ENCODE data around the gene RBMS1. TPM values are rescaled to one million over a fixed set of nuclear protein-coding genes. Genes with fewer than 3 reads are reported as not detected.

RBMS1 gene
- total RNA-seq, 1 experiment from 2014 or later: 38.8 TPM

DNA sequence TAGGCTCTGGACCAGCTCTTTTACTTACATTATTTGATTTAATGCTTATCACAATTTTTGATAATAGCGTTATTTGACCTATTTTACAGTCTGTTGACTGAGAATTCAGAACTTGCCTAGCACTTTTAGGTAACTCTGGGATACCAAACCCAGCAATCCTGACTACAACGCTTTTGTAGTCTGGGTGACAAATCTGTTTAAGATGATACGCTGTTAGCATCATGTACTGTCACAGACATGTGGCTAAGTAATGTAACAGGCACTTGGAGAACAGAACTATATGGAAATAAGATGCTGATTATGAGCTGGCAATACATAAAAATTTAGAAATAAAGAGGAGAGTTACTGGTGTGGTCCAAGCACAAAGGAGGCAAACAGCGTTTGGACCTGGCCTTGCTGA lies 130.6 kb downstream of the RBMS1 start:
- DNase-seq (no peak), ATAC-seq (no peak)
- peaks cover 88% of the 10 kb centered on the region for H3K79me2 ChIP-seq (ENCODE audit: low read length)
- CTCF ChIA-PET: no interaction called here
- no peaks in the 10 kb centered on the region for H3K27me3 ChIP-seq (ENCODE audit: low read length)
- BruUV-seq (replicated peaks): no TSS peak
- H3K9me3 ChIP-seq (ENCODE audit: low read length): no peaks in the 10 kb centered on the region
- H4K20me1 ChIP-seq (ENCODE audit: low read length): no peaks in the 10 kb centered on the region
- no peak overlapping the region for H3K4me2 ChIP-seq (ENCODE audit: low read length)
- POLR2A ChIA-PET (ENCODE audit: unreplicated experiment): no interaction called here
- TF ChIP-seq, protein P1, sequence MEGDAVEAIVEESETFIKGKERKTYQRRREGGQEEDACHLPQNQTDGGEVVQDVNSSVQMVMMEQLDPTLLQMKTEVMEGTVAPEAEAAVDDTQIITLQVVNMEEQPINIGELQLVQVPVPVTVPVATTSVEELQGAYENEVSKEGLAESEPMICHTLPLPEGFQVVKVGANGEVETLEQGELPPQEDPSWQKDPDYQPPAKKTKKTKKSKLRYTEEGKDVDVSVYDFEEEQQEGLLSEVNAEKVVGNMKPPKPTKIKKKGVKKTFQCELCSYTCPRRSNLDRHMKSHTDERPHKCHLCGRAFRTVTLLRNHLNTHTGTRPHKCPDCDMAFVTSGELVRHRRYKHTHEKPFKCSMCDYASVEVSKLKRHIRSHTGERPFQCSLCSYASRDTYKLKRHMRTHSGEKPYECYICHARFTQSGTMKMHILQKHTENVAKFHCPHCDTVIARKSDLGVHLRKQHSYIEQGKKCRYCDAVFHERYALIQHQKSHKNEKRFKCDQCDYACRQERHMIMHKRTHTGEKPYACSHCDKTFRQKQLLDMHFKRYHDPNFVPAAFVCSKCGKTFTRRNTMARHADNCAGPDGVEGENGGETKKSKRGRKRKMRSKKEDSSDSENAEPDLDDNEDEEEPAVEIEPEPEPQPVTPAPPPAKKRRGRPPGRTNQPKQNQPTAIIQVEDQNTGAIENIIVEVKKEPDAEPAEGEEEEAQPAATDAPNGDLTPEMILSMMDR (conservative IDR thresholded peaks at IDR 0.05; ENCODE audit: low read depth, low read length): no peak
- TF ChIP-seq EZH2phosphoT487 (IDR thresholded peaks at IDR 0.05; ENCODE audit: borderline replicate concordance, low read length) (no peak), EZH2 (IDR thresholded peaks at IDR 0.05; ENCODE audit: low read length, unreplicated experiment) (no peak)
- H3K9ac ChIP-seq (ENCODE audit: low read length): no peak overlapping the region
- no peak overlapping the region for H3K27ac ChIP-seq (ENCODE audit: low read length)
- peaks cover 45% of the 10 kb centered on the region for H3K4me1 ChIP-seq (ENCODE audit: insufficient read depth, low read length)
- intact Hi-C loops (cut with micrococcal nuclease): no loop called here
- H3K9me2 ChIP-seq (replicated peaks; ENCODE audit: low read length): no peaks in the 10 kb centered on the region
- no peaks in the 10 kb centered on the region for H3F3A ChIP-seq (ENCODE audit: low read length, unreplicated experiment)
- no peak overlapping the region for H2AFZ ChIP-seq (ENCODE audit: low read length)
- peaks cover 14% of the 10 kb centered on the region for H3K36me3 ChIP-seq (ENCODE audit: low read depth, low read length)
- no peak overlapping the region for H3K4me3 ChIP-seq (ENCODE audit: low read length)

DNA sequence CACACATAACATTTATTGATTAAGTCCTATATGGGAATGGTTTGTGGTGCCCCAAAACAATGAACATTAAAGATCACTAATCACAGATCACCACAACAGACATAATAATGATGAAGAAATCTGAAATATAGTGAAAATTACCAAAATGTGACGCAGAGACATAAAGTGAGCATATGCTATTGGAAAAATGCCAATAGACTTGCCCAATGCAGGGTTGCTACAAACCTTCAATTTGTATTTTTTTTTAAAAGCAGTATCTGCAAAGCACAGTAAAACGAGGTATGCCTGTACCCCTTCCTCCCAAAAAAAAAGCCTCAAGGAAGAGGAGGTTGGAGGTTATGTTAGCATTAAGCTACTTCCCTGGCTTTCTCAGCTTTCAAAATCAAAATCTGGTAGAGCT lies 131.1 kb downstream of the RBMS1 start:
- Histone ChIP-seq H2AFZ (ENCODE audit: low read length) (no peak overlapping the region), H4K20me1 (ENCODE audit: low read length) (no peaks in the 10 kb centered on the region), H3K4me2 (ENCODE audit: low read length) (no peak overlapping the region), H3K79me2 (ENCODE audit: low read length) (peaks cover 88% of the 10 kb centered on the region), H3K27ac (ENCODE audit: low read length) (no peak overlapping the region), H3K4me3 (ENCODE audit: low read length) (no peak overlapping the region), H3K9me3 (ENCODE audit: low read length) (no peaks in the 10 kb centered on the region), H3K27me3 (ENCODE audit: low read length) (no peaks in the 10 kb centered on the region), H3K9ac (ENCODE audit: low read length) (no peak overlapping the region), H3K9me2 (replicated peaks; ENCODE audit: low read length) (no peaks in the 10 kb centered on the region), H3K36me3 (ENCODE audit: low read depth, low read length) (peaks cover 14% of the 10 kb centered on the region), H3F3A (ENCODE audit: low read length, unreplicated experiment) (no peaks in the 10 kb centered on the region), H3K4me1 (ENCODE audit: insufficient read depth, low read length) (peaks cover 45% of the 10 kb centered on the region)
- TF ChIP-seq, protein P1 (conservative IDR thresholded peaks at IDR 0.05; ENCODE audit: low read depth, low read length): no peak
- TF ChIP-seq EZH2 (IDR thresholded peaks at IDR 0.05; ENCODE audit: low read length, unreplicated experiment) (no peak), EZH2phosphoT487 (IDR thresholded peaks at IDR 0.05; ENCODE audit: borderline replicate concordance, low read length) (no peak)
- ATAC-seq (no peak), DNase-seq (no peak)
- ChIA-PET POLR2A (ENCODE audit: unreplicated experiment) (no interaction called here), CTCF (no interaction called here)
- no TSS peak for BruUV-seq (replicated peaks)
- intact Hi-C loops (cut with micrococcal nuclease): no loop called here

DNA sequence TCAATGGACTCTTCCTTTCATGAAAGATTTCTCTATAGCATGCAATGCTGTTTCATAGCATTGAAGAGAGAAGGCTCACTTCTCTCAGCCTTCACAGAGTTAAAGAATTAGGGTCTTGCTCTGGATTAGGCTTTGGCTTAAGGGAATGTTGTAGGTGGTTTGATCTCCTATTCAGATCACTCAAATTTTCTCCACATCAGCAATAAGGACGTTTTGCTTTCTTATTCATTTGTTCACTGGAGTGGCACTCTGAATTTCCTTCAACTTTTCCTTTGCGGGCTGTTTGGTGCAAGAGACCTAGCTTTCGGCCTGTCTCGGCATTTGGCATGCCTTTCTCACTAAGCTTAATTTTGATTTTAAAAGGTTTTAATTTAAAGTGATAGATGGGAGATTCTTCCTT lies 131.6 kb downstream of the RBMS1 start:
- CTCF ChIA-PET: no interaction called here
- ATAC-seq (no peak), DNase-seq (no peak)
- no peak overlapping the region for H3K4me2 ChIP-seq (ENCODE audit: low read length)
- TF ChIP-seq, protein P1 (conservative IDR thresholded peaks at IDR 0.05; ENCODE audit: low read depth, low read length): no peak
- no peak for TF ChIP-seq EZH2phosphoT487 (IDR thresholded peaks at IDR 0.05; ENCODE audit: borderline replicate concordance, low read length)
- no peak for TF ChIP-seq EZH2 (IDR thresholded peaks at IDR 0.05; ENCODE audit: low read length, unreplicated experiment)
- no peaks in the 10 kb centered on the region for H3K9me2 ChIP-seq (replicated peaks; ENCODE audit: low read length)
- no peaks in the 10 kb centered on the region for H3K27me3 ChIP-seq (ENCODE audit: low read length)
- no peaks in the 10 kb centered on the region for H4K20me1 ChIP-seq (ENCODE audit: low read length)
- H3K9ac ChIP-seq (ENCODE audit: low read length): no peak overlapping the region
- H3K9me3 ChIP-seq (ENCODE audit: low read length): no peaks in the 10 kb centered on the region
- H3K36me3 ChIP-seq (ENCODE audit: low read depth, low read length): peaks cover 16% of the 10 kb centered on the region
- no TSS peak for BruUV-seq (replicated peaks)
- peaks cover 45% of the 10 kb centered on the region for H3K4me1 ChIP-seq (ENCODE audit: insufficient read depth, low read length)
- no peak overlapping the region for H3K4me3 ChIP-seq (ENCODE audit: low read length)
- H3K27ac ChIP-seq (ENCODE audit: low read length): no peak overlapping the region
- no peaks in the 10 kb centered on the region for H3F3A ChIP-seq (ENCODE audit: low read length, unreplicated experiment)
- POLR2A ChIA-PET (ENCODE audit: unreplicated experiment): no interaction called here
- no peak overlapping the region for H2AFZ ChIP-seq (ENCODE audit: low read length)
- intact Hi-C loops (cut with micrococcal nuclease): no loop called here
- H3K79me2 ChIP-seq (ENCODE audit: low read length): peaks cover 88% of the 10 kb centered on the region
